GM12872 (cell line): Measurements from ENCODE around the gene PPM1E.

ENCODE experiments used
- TF ChIP-seq, protein P1 (sequence below): IDR thresholded peaks from 3 replicates; pipeline ENCODE4 v1.5.1; 2011; ENCODE audit warnings: low read depth, mild to moderate bottlenecking, low read length, moderate library complexity; ENCODE audit not compliant: insufficient read depth

PPM1E gene

DNA sequence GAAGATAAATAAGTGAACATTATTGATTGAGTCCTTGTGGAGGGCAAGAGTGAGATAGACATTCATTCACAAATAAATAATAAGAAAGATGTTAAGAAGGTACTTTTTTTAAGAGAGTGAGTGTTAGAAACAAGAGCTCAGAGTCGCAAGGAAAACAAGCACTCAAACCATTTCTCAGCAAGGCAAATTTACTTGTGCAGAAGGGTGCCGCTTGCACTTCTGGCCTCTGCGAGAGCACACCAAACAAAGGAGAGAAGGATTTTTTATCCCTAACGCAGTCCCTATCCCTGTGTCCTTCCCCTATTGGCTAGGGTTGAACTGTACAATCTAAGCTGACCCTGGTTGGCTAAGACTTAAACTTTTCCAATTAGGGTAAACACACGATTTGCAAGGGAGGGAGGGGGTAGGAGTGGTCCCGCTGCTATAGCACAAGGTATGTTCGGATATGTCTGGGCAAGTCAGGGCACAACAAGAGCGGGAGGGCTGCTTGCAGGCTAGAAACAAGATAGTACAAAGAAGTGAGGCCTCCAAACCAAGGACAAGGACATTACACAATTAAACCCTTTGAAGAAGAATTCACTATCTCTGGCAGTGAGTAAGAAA lies 156.2 kb downstream of the PPM1E start:
- TF ChIP-seq, protein P1, sequence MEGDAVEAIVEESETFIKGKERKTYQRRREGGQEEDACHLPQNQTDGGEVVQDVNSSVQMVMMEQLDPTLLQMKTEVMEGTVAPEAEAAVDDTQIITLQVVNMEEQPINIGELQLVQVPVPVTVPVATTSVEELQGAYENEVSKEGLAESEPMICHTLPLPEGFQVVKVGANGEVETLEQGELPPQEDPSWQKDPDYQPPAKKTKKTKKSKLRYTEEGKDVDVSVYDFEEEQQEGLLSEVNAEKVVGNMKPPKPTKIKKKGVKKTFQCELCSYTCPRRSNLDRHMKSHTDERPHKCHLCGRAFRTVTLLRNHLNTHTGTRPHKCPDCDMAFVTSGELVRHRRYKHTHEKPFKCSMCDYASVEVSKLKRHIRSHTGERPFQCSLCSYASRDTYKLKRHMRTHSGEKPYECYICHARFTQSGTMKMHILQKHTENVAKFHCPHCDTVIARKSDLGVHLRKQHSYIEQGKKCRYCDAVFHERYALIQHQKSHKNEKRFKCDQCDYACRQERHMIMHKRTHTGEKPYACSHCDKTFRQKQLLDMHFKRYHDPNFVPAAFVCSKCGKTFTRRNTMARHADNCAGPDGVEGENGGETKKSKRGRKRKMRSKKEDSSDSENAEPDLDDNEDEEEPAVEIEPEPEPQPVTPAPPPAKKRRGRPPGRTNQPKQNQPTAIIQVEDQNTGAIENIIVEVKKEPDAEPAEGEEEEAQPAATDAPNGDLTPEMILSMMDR, result no peak

DNA sequence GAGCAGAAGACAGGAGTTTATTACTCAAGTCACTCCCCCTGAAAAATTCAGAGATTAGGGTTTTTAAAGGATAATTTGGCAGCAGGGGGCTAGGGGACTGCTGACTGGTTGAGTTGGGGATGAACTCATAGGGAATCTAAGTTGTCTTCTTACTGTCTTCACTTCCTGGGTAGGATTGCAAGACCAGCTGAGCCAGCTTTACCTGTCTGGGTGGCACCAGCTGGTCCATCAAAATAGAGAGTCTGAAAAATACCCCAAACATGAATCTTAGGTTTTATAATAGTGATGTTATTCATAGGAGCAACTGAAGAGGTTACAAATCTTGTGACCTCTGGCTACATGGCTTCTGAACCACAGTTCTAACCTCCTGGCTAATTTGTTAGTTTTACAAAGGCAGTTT lies 157.9 kb downstream of the PPM1E start:
- TF ChIP-seq, protein P1, result no peak

DNA sequence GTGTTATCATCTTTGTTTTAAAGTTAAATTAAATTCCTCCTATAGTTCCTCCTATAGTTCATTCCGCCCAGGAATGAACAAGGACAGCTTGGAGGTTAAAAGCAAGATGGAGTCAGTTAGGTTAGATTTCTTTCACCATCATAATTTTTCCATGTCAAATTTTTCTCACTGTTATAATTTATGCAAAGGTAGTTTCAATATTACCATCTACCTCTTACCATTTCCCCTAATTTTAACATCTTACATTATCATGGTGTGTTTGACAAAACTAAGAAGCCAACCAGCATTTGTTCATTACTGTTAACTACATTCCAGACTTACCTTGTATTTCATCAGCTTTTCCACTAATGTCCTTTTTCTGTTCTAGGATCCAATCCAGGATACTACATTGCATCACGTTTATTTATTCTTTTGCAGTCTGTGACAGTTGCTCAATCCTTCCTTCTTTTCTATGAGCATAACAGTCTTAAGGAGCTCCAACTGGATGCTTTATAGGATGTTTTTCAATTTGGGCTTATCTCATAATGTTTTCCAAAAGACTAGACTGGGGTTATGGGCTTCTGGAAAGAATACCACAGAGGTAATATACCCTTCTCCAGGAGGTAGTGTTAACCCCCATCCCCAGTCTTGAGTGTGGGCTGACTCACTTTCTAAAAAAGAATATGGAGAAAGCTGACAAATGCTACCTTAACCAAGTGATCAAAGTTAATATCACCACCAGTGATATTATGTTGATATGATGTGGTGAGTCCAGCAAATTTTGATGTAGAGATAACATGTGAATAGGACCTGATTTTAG lies 158.5 kb downstream of the PPM1E start:
- TF ChIP-seq, protein P1, result no peak

DNA sequence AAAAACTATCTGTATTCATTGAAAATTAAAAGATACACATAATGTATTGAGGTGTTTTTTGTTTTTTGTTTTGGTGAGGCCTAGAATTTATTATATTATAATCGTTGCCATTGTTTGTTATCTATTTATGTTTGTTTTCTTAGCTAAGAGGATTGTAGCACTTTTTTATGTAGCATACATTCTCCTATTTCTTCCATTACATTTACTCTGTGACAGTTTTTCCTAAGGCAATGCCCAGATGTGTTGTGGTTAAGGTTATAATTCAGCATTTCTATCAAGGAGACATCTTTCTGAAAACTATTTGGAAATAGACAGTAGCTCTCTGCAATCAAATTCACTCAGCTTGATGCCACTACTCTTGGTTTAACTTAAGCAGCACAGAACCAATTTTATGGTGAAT lies 161.6 kb downstream of the PPM1E start:
- TF ChIP-seq, protein P1, result no peak

DNA sequence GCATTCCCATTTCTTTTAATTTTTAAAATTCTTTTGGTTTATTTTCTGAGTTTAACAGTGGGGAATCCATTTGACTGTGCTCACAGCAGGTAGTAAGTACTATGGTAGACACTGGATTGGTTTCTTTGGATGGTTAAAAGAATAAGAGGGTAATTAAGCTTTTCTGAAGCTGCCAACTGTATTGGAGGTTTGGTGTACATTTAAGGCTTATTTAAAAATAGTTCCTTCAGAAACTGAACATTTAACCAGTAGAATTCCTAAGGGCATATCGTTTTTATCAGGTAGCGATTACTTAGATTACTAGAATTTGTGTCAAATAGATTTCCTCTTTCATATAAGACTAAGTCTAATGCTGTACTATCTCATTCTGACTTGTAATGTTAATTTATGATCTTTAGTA lies 162.4 kb downstream of the PPM1E start:
- TF ChIP-seq, protein P1, result no peak

DNA sequence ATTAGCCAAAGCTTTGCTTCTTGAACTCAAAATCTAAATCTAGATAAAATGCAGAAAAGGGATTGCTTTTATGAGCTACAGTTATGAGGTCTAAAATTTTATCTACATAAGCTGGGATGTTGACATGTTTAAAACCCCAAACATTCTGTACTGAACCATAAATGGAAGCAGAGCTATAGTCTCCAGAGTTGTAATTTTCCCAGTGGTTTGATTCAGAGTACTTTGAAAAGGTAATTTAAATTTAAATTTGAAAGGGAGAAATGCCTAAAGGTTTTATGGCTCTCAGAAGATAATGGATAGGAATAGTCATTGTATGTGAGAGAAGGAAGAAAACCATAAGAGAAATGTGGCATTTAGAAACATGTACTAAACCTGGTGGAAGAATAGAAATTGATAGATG lies 163.2 kb downstream of the PPM1E start:
- TF ChIP-seq, protein P1, result no peak

DNA sequence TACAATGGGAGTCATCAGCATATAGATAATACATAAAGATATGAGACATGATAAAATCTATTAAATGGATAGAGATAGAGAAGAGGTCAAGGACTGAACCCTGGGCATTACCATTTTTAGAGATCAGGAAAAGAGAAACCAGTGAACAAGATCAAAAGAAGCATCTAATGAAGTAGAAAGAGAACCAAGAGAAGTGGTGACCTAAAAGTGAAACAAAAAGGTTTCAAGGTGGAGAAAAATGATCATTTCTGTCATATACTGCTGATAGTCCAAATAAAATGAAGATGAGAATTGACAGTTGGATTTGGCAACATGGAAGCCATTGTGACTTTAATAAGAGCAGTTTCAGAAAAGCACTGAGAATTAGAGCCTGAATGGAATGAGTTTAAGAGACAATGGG lies 165.1 kb downstream of the PPM1E start:
- TF ChIP-seq, protein P1, result no peak
